Measurements from ENCODE around the gene AHCTF1. TPM values are rescaled to one million over a fixed set of nuclear protein-coding genes. Genes with fewer than 3 reads are reported as not detected.

Gene AHCTF1
- total and polyA plus RNA-seq, 4 experiments from 2014 or later: 5.7 to 59.0 (median 38.8) TPM

- no peak for DNase-seq
- no peaks in the 10 kb centered on the region for H3K36me3 ChIP-seq (ENCODE audit: insufficient read depth, low read length)
- H3K27ac Mint-ChIP-seq: no peak overlapping the region
- CTCF ChIA-PET (ENCODE audit: partially characterized antibody): no interaction called here
- H3K36me3 Mint-ChIP-seq: no peaks in the 10 kb centered on the region
- H3K4me1 Mint-ChIP-seq: peaks cover 0 to 14% (median 6%) of the 10 kb centered on the region in 4 donors
- H3K4me3 ChIP-seq (ENCODE audit: low read length in 2 of 2): no peak overlapping the region
- intact Hi-C loops (cut with micrococcal nuclease): no loop called here
- H3K4me1 ChIP-seq (ENCODE audit: insufficient read depth, low read length): no peaks in the 10 kb centered on the region
- peaks cover 4 to 5% of the 10 kb centered on the region in 2 donors for H3K27me3 Mint-ChIP-seq
- H3K27me3 ChIP-seq (ENCODE audit: insufficient read depth, low read length): no peaks in the 10 kb centered on the region
- H3K9me3 ChIP-seq (ENCODE audit: control insufficient read depth in 1 of 2, low read length in 2 of 2): no peaks in the 10 kb centered on the region
- POLR2A ChIA-PET (ENCODE audit: partially characterized antibody): interaction anchor here (0.7 kb wide), 1 partner anchor 10 kb away, joined by 3 read pairs; no protein-coding TSS in a partner anchor
- peaks cover 0 to 5% (median 0%) of the 10 kb centered on the region in 8 donors for H3K9me3 Mint-ChIP-seq
- H3K27ac ChIP-seq (ENCODE audit: low read depth, low read length): no peak overlapping the region
- peak overlapping the region in 1 of 8 donors; percentile 22 for H3K4me3 Mint-ChIP-seq
Observed at GRCh38 chr1:246789454-246790339, 142.1 kb downstream of the AHCTF1 start.

Other genes with a start within 250 kb of the AHCTF1 start
- 1 to 10 TPM; 2.4 to 3.0 TPM for gene SCCPDH, start 207.5 kb downstream of the AHCTF1 start, total RNA-seq
- gene SCCPDH, start 207.5 kb downstream of the AHCTF1 start, polyA plus RNA-seq: 1 to 10 TPM; 3.4 to 4.8 TPM
- gene ZNF695, start 76.1 kb upstream of the AHCTF1 start, total RNA-seq: not detected
- gene ZNF695, start 76.1 kb upstream of the AHCTF1 start, polyA plus RNA-seq: not detected
- gene ZNF670, start 146.9 kb upstream of the AHCTF1 start, total RNA-seq: 1 to 10 TPM; 2.9 to 3.3 TPM
- gene ZNF670, start 146.9 kb upstream of the AHCTF1 start, polyA plus RNA-seq: 1 to 10 TPM; 1.6 to 2.1 TPM
- 10 to 100 TPM; 12.0 to 14.7 TPM for gene ZNF669, start 172.4 kb upstream of the AHCTF1 start, total RNA-seq
- gene ZNF669, start 172.4 kb upstream of the AHCTF1 start, polyA plus RNA-seq: 10 to 100 TPM; 11.3 to 14.8 TPM
- gene ZNF124, start 240.1 kb upstream of the AHCTF1 start, total RNA-seq: 10 to 100 TPM; 25.0 to 26.8 TPM
- 1 to 10 TPM; 6.6 to 9.2 TPM for gene ZNF124, start 240.1 kb upstream of the AHCTF1 start, polyA plus RNA-seq